RPMI7951 (cell line): ENCODE results near the gene VWA8. TPM values are rescaled to one million over a fixed set of nuclear protein-coding genes. Genes with fewer than 3 reads are reported as not detected.
"Not testable (repeated sequence)": the region's sequence is repeated elsewhere in the genome, so short reads cannot be mapped to it uniquely, and the experiment has no call there.

Experiments used
- DNase-seq: peaks from one replicate; pipeline ENCODE4 v3.0.0-alpha.2; 2012; ENCODE audit warnings: low read depth
- total RNA-seq: library from RNA; depleted of rRNA; stranded (reverse); fragments of >200 nt; shearing (Covaris generic); gene quantifications from 2 replicates; pipeline ENCODE4 v1.2.3, GENCODE V29; 2014

Gene VWA8
- total RNA-seq, 1 experiment from 2014 or later = 8.5 TPM

- DNase-seq = no peak
Observed at GRCh38 chr13:41557719-41558118, 403.2 kb downstream of the VWA8 start.

DNA sequence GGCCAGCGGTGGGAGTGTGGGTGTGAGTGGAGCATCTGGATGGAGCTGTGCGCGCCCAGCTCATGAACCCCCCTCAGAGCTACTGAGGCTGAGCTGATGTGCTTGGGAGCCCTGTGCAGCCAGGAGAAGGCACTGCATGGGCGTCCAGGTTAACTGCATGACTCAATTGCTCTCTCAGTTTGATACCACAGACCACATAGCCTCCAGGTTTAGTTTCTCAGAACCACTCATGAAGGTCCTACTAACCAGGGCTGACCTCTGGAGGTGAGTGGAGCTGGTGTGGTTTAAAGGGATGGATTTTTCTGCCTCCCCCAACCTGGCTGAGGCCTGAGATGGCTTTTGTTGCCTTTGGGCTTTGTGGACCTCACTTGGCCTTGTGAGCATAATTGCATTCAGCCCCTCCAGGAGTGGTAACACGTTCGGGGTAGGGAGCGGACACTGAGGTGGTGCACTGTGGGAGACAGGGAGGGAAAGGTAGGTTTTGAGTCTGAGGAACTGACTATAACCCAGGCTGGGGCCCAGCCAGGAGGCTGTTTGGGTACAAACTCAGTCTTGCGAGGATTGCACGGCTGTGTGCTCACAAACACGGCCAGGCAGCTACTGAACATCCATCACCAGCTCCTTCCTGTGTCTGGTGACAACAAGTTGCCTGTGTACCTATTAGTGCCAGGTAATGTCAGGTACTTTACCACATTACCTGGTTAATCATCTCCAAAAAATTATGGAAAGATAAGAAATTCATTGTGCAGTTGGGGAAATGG, 406.1 kb downstream of the VWA8 start:
- DNase-seq = peak; percentile 36

- no peak for DNase-seq
Observed at GRCh38 chr13:41554180-41554579, 406.7 kb downstream of the VWA8 start.

GRCh38 chr13:41552031-41552430, 408.9 kb downstream of the VWA8 start:
- no peak for DNase-seq

- DNase-seq = no peak
Observed at GRCh38 chr13:41550276-41550675, 410.6 kb downstream of the VWA8 start.

DNA sequence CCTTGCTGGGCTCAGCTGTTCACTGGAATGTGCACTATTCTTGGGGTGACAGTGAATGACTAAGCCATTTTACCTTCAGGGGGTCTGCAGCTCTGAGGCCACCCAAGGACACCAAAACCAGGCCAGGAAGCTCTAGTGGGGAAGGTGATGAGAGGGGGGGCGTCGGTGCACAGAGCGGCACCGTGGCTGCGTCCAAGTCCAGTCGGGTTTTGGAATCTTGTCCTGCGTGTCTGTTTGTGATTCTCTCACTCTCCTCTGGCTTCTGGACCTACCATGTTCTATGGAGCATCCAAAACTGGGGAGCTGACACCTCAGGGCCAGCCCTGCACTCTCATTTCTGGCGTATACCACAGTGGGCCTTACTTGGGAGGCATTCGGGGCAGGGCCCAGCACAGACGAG, 411.4 kb downstream of the VWA8 start:
- no peak for DNase-seq

DNA sequence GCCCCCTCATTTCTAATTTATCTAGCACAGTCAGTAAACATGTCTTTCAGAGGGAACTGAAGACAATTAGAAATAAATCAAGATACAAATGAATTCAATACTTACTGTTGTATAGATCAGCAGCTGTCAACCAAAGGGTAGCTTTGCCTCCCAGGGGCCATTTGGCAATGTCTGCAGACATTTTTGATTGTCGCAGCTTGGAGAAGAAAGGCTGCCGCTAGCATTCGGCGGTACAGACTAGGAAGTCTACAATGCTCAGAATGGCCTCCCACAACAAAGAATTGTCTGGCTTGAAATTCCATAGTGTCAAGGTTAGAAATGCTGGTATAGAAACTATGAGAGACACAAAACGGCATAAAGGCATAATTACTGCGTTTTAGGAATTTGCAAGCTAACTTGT, 412.0 kb downstream of the VWA8 start:
- DNase-seq = no peak

DNA sequence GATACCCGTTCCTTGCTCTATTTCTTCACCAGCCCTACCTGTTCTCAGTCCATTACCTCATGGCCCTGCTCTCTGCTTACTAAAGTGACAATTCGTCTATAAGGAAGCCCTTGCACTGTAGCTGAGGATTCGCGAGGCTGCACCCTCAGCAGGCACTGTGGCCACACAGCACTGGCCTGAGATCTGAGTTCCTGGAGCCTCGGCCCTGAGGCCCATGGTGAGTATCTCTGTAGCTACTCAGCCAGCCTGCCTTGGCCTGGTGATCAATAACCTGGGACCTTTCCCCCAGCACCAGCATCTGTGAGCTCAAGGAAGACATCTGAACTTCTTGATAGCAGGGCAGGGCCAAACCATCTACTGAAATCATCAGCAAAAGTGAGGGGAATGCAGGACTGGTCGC, 412.9 kb downstream of the VWA8 start:
- DNase-seq = no peak

- peak; percentile 50 for DNase-seq
Observed at GRCh38 chr13:41547251-41548000, 413.5 kb downstream of the VWA8 start.

DNA sequence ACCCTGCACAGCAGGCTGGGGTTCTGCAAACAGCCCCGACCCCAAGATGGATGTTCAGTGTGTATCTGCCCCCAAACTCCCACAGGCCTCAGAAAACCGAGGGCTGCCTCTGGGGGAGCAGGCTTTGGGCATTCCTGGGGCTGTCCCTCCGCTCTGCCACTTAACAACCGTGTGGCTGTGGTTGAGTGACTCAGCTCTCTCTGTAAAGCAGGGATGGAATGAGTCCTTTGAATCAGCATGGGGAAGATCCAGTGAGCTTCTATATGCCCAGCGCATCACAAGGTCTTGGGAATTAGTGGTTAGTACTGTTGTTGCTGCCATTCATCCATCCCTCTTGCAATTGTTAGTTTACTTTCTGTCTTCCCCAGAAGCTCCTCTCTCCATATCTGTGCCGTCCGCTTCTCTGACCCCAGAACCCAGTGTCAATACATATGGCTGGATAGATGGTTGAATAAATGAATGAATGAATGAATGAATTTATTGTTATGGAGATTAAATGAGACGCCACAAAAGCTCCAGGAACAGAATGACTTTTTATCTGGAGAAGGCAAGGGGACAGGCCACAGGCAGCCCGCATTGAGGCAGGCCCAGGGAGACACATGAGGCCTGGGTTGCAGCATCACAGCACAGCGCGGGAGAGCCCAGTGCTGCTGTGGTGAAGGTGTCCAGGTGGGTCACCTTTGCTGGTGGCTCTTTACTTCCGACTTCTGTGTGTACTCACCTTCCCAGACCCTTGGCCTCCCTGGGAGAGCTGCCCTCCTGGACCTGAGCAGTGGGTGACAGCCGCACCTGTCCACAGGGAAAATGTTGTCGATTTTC, 414.3 kb downstream of the VWA8 start:
- peak; percentile 92 for DNase-seq

DNA sequence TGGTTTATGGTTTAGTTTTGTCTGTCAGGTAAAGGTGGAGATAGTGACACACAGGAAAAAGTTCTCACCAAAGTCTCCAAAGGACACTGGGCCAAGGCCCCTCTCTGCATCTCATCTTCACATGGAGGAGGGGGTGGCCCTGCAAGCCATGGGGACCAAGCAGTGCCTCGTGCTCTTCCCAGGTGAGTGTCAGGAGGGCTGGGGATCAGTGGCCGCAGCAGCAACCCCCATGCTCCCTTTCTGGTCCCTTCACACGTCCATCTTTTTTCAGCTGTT, 415.5 kb downstream of the VWA8 start:
- DNase-seq = no peak

- no peak for DNase-seq
Observed at GRCh38 chr13:41543664-41544300, 417.1 kb downstream of the VWA8 start.

DNA sequence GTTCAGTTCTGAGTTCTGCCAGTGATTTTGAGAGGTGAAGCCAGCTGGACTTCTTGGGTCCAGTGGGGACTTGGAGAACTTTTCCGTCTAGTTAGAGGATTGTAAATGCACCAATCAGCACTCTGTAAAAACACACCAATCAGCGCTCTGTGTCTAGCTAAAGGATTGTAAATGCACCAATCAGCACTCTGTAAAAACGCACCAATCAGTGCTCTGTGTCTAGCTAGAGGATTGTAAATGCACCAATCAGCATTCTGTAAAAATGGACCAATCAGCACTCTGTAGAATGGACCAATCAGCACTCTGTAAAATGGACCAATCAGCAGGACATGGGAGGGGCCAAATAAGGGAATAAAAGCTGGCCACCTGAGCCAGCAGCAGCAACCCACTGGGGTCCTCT, 418.1 kb downstream of the VWA8 start:
- not testable (repeated sequence) for DNase-seq

DNA sequence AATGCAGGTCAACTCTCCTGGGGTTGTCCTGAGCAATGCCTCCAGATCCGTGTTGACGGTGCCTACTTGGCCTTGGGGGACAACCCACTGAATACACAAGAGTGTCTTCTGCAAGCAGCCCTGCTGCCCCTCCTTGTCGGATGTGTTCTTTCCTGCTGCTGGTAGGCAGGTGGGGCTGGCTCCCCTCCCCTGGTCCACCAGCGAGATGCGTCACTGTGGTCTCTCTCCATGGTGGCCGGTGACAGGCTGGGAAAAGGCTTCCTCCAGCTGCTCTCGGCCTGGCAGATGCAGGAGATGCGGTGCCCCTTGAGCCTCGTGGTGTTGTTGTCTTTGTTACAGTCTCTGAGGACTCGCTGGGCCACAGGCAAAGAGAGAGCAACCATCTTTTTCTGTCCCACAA, 418.6 kb downstream of the VWA8 start:
- DNase-seq = no peak

DNA sequence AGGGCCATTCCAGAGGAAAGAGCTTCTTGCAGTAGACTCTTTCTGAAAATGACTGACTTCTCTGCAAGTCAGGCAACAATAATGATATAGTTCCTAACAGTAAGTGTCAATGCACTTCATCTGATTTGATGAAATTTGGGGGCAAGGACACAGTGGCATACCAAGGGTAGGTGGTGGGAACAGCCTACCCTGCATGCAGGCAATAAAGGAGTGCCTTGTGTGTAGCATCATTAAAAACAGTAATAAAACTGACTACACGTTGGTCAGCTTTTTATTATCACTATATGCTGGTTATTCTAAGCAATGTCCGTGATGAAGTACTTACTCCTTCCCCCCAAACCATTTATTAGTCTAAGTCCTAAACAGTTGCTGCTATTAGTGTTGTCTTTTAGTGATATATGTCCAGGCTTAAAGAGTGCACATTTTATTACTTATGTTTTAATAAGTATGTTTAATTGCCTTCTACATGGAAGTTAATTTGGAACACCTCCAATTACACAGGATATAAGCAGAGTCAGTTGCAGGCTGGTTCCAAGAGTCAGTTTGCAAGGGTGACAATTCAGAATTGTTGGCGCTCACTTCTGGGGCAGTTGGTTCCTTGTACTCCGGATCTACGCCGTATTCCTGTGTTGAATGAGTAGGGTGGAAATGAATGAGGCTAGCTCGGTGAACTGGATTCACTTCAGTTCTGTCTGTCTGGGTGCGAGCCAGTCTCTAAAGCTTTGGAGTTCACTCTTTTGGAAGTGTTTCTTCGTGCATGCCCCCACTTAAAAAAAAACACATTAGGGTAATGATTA, 419.6 kb downstream of the VWA8 start:
- DNase-seq = no peak

GRCh38 chr13:41540240-41540639, 420.7 kb downstream of the VWA8 start:
- not testable (repeated sequence) for DNase-seq

DNA sequence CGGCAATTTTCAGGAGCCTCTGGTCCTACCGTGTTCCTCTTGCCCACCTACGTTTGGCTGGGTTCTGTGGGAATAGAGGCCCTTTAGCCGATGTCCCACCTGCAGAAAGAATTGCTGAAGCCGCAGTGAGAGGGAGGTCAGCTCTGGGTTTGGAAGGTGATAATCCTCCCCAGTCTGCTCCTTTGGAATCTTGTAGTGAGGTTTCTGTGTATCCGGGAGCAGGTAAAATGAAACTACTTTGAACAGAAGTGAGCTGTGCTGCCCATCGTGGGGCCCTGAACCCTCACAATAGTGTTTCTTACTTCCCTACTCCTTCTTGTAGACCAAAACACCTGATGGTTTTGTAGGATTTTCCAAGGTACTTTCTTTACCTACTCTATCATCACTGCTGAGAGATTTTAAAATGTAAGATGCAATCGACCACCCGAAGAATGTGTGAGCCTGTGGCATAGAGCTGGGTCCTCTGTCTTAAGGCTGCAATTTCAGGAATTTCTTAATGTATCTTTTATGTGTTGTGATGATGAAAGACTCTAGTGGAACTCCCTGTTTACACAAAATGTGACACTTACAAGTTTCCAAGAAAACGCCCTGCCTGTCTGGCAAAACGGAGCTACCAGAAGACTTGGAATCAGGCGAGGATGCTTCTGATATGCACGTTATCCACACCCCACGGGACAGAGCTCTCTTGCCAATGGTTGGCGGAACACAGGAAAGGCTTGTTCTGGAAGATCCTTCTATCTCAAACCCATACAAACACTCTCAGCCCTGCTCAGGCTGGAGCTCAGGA, 427.4 kb downstream of the VWA8 start:
- no peak for DNase-seq

- no peak for DNase-seq
Observed at GRCh38 chr13:41528021-41528420, 432.9 kb downstream of the VWA8 start.

DNA sequence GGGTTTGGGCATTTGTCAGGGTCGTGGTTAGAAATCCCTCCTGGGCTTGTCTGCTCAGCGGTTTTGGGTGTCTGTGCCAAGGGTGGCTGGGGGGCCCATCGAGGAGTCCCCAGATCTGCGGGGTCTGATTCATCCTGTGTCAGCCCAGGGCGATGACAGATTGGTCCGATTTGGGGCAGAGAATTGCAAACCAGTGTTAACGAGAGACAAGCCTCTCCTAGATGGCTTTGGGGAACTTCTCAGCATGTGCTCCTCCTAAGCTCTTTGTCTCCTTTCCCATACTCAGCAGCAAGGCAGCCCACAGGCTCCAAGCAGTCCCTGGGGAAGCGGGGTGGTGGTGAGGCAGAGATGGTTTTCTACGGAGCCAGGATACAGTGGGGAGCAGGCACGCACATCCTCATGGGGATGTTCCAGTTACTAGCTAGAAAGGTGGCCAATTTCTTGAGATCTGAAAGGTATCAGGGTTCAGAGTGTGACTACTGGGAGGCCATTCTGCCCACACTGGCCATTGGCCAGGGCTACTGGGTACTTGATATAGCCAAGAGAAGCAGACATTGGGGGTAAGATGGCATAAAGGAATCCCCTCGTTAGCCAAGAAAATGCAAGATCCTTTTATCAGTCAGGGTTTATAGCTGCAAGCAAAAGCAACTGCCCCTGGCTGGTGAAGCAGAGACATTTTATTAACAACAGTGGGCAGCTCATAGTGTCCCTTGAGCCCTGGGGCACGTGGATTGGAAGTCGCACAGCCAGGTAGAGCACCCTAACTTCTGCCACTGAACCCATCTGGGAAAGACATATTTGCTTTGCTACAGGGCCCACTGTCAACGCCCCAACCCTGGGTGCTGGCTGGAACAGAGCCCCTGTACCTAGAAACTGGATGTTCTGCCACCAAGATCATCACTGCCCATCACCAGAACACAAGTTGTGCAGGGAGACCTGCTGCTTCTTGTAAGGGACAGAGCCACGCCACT, 440.0 kb downstream of the VWA8 start:
- DNase-seq = peak; percentile 90
